Activated T-helper 1 cell treated with anti-CD3 and anti-CD28 coated beads, Interleukin-12 subunit alpha, Interleukin-12 subunit beta, Interleukin-2, Interleukin-4 antibody, amounts not matched to agents 30 ng/mL and 10 ng/mL and 1 ng/mL, durations not matched to agents 14 hours and 24 hours and 36 hours (primary cell): Measurements from ENCODE around the gene FAM89B. TPM values are rescaled to one million over a fixed set of nuclear protein-coding genes. Genes with fewer than 3 reads are reported as not detected.
A peak's percentile ranks its signal among the peaks of the same experiment; 100 is the strongest.

Experiments
- DNase-seq: peaks from one replicate; pipeline ENCODE4 v3.0.0; 2021; ENCODE audit warnings: low spot score
- H3K27ac Mint-ChIP-seq: one replicate; pipeline ENCODE4 v1.8.0; 2021; ENCODE audit warnings: mild to moderate bottlenecking, mixed read lengths
- H3K27me3 Mint-ChIP-seq: one replicate; pipeline ENCODE4 v1.8.0; 2022; ENCODE audit warnings: mild to moderate bottlenecking, moderate library complexity, mixed read lengths; ENCODE audit not compliant: insufficient read depth
- H3K36me3 Mint-ChIP-seq: one replicate; pipeline ENCODE4 v1.8.0; 2021; ENCODE audit warnings: low read depth, mixed read lengths
- H3K4me1 Mint-ChIP-seq: one replicate; pipeline ENCODE4 v1.8.0; 2021; ENCODE audit warnings: low read depth, mixed read lengths
- H3K4me3 Mint-ChIP-seq: one replicate; pipeline ENCODE4 v1.8.0; 2021; ENCODE audit warnings: mild to moderate bottlenecking, moderate library complexity, mixed read lengths
- H3K9me3 Mint-ChIP-seq: one replicate; pipeline ENCODE4 v1.8.0; 2021; ENCODE audit warnings: mixed read lengths
- intact Hi-C: fragments of 100-400 bp; cut with micrococcal nuclease; formaldehyde crosslinking; loops from one replicate; pipeline ENCODE4 v1.15.1; 2024
- total RNA-seq: library from RNA; stranded (reverse); gene quantifications from 2 replicates; pipeline ENCODE4 v1.2.3, GENCODE V29; 2022

FAM89B gene
- total RNA-seq, 1 donor from 2014 or later = 50.6 TPM

- Mint-ChIP-seq H3K4me1 (peaks cover 14% of the 10 kb centered on the region), H3K9me3 (no peaks in the 10 kb centered on the region), H3K36me3 (peaks cover 18% of the 10 kb centered on the region), H3K4me3 (peak overlapping the region; percentile 35), H3K27me3 (no peaks in the 10 kb centered on the region), H3K27ac (peak overlapping the region; percentile 29)
- intact Hi-C loops = no loop called here
- no peak for DNase-seq
Observed at GRCh38 chr11:65595131-65595530, 22.8 kb downstream of the FAM89B start.

- no peaks in the 10 kb centered on the region for H3K9me3 Mint-ChIP-seq
- no peak for DNase-seq
- no peaks in the 10 kb centered on the region for H3K27me3 Mint-ChIP-seq
- H3K27ac Mint-ChIP-seq = peak within 1 kb of the TSS; percentile 29
- intact Hi-C loops = no loop called here
- peak within 1 kb of the TSS; percentile 35 for H3K4me3 Mint-ChIP-seq
- peaks cover 14% of the 10 kb centered on the region for H3K4me1 Mint-ChIP-seq
- H3K36me3 Mint-ChIP-seq = peaks cover 13% of the 10 kb centered on the region
Observed at GRCh38 chr11:65595543-65596281, 23.4 kb downstream of the FAM89B start, which contains the start of gene KCNK7. TSS of gene KCNK7 (minus strand) at chr11:65595800. CDS start at chr11:65595772, 28 bp downstream.

GRCh38 chr11:65596520-65596919 is 24.2 kb downstream of the FAM89B start:
- H3K27ac Mint-ChIP-seq = peak overlapping the region; percentile 1
- H3K36me3 Mint-ChIP-seq = peaks cover 11% of the 10 kb centered on the region
- H3K27me3 Mint-ChIP-seq = no peaks in the 10 kb centered on the region
- intact Hi-C loops = no loop called here
- no peak for DNase-seq
- H3K9me3 Mint-ChIP-seq = no peaks in the 10 kb centered on the region
- peaks cover 14% of the 10 kb centered on the region for H3K4me1 Mint-ChIP-seq
- no peak overlapping the region for H3K4me3 Mint-ChIP-seq

- no peak for DNase-seq
- no peaks in the 10 kb centered on the region for H3K9me3 Mint-ChIP-seq
- H3K27ac Mint-ChIP-seq = no peak overlapping the region
- peaks cover 15% of the 10 kb centered on the region for H3K36me3 Mint-ChIP-seq
- no peak overlapping the region for H3K4me3 Mint-ChIP-seq
- no peaks in the 10 kb centered on the region for H3K27me3 Mint-ChIP-seq
- H3K4me1 Mint-ChIP-seq = peaks cover 14% of the 10 kb centered on the region
- intact Hi-C loops = no loop called here
Observed at GRCh38 chr11:65598258-65598699, 25.9 kb downstream of the FAM89B start.

- intact Hi-C loops = no loop called here
- Mint-ChIP-seq H3K4me3 (no peak overlapping the region), H3K27ac (no peak overlapping the region), H3K36me3 (peaks cover 19% of the 10 kb centered on the region), H3K4me1 (peaks cover 14% of the 10 kb centered on the region), H3K9me3 (no peaks in the 10 kb centered on the region), H3K27me3 (no peaks in the 10 kb centered on the region)
- no peak for DNase-seq
Observed at GRCh38 chr11:65599216-65599954, 27.0 kb downstream of the FAM89B start.

- peaks cover 12% of the 10 kb centered on the region for H3K4me1 Mint-ChIP-seq
- H3K27ac Mint-ChIP-seq = no peak overlapping the region
- H3K9me3 Mint-ChIP-seq = no peaks in the 10 kb centered on the region
- H3K27me3 Mint-ChIP-seq = no peaks in the 10 kb centered on the region
- no peak for DNase-seq
- intact Hi-C loops = no loop called here
- H3K4me3 Mint-ChIP-seq = no peak overlapping the region
- peaks cover 19% of the 10 kb centered on the region for H3K36me3 Mint-ChIP-seq
Observed at GRCh38 chr11:65599955-65600246, 27.6 kb downstream of the FAM89B start.

GRCh38 chr11:65604258-65604657 is 31.9 kb downstream of the FAM89B start:
- no peaks in the 10 kb centered on the region for H3K9me3 Mint-ChIP-seq
- DNase-seq = no peak
- intact Hi-C loops = no loop called here
- no peak overlapping the region for H3K27ac Mint-ChIP-seq
- H3K27me3 Mint-ChIP-seq = no peaks in the 10 kb centered on the region
- peaks cover 7% of the 10 kb centered on the region for H3K4me1 Mint-ChIP-seq
- H3K4me3 Mint-ChIP-seq = no peak overlapping the region
- peaks cover 35% of the 10 kb centered on the region for H3K36me3 Mint-ChIP-seq

GRCh38 chr11:65606876-65607613 is 34.7 kb downstream of the FAM89B start:
- DNase-seq = no peak
- Mint-ChIP-seq H3K4me3 (no peak overlapping the region), H3K36me3 (peaks cover 41% of the 10 kb centered on the region), H3K27ac (peak overlapping the region; percentile 34), H3K27me3 (no peaks in the 10 kb centered on the region), H3K9me3 (no peaks in the 10 kb centered on the region), H3K4me1 (peaks cover 29% of the 10 kb centered on the region)
- intact Hi-C loops = no loop called here

GRCh38 chr11:65607614-65608426 is 35.5 kb downstream of the FAM89B start:
- Mint-ChIP-seq H3K4me3 (no peak overlapping the region), H3K9me3 (no peaks in the 10 kb centered on the region), H3K36me3 (peaks cover 46% of the 10 kb centered on the region), H3K27ac (peak overlapping the region; percentile 16), H3K27me3 (no peaks in the 10 kb centered on the region), H3K4me1 (peaks cover 35% of the 10 kb centered on the region)
- intact Hi-C loops = no loop called here
- no peak for DNase-seq

GRCh38 chr11:65609229-65609628 is 36.9 kb downstream of the FAM89B start:
- H3K4me3 Mint-ChIP-seq = peak overlapping the region; percentile 57
- H3K27ac Mint-ChIP-seq = no peak overlapping the region
- intact Hi-C loops = no loop called here
- no peak for DNase-seq
- no peaks in the 10 kb centered on the region for H3K9me3 Mint-ChIP-seq
- peaks cover 35% of the 10 kb centered on the region for H3K4me1 Mint-ChIP-seq
- no peaks in the 10 kb centered on the region for H3K27me3 Mint-ChIP-seq
- H3K36me3 Mint-ChIP-seq = peaks cover 44% of the 10 kb centered on the region

- H3K4me1 Mint-ChIP-seq = peaks cover 35% of the 10 kb centered on the region
- H3K9me3 Mint-ChIP-seq = no peaks in the 10 kb centered on the region
- intact Hi-C loops = loop anchor here (10.0 kb wide), 1 partner anchor 495 kb away; the partner anchor contains the start of genes TM7SF2 and ZNHIT2
- peaks cover 44% of the 10 kb centered on the region for H3K36me3 Mint-ChIP-seq
- peak overlapping the region; percentile 57 for H3K4me3 Mint-ChIP-seq
- no peaks in the 10 kb centered on the region for H3K27me3 Mint-ChIP-seq
- no peak for DNase-seq
- H3K27ac Mint-ChIP-seq = peak overlapping the region; percentile 61
Observed at GRCh38 chr11:65609665-65610064, 37.3 kb downstream of the FAM89B start.

- peaks cover 44% of the 10 kb centered on the region for H3K36me3 Mint-ChIP-seq
- H3K27ac Mint-ChIP-seq = peak overlapping the region; percentile 61
- peak overlapping the region; percentile 57 for H3K4me3 Mint-ChIP-seq
- intact Hi-C loops = loop anchor here (10.0 kb wide), 1 partner anchor 496 kb away; the partner anchor contains the start of genes TM7SF2 and ZNHIT2
- H3K27me3 Mint-ChIP-seq = no peaks in the 10 kb centered on the region
- no peak for DNase-seq
- no peaks in the 10 kb centered on the region for H3K9me3 Mint-ChIP-seq
- H3K4me1 Mint-ChIP-seq = peaks cover 35% of the 10 kb centered on the region
Observed at GRCh38 chr11:65610404-65610803, 38.1 kb downstream of the FAM89B start.
